Measurements from ENCODE around the gene SEPTIN12.

SEPTIN12 gene

GRCh38 chr16:4802659-4803287 lies 14.6 kb upstream of the SEPTIN12 start:
- H3K27ac ChIP-seq (ENCODE audit: low read length), result peak overlapping the region; percentile 14
- H3K4me3 ChIP-seq (ENCODE audit: low read depth in 1 of 2, low read length in 2 of 2), result peak overlapping the region; percentile 64 to 95
- H3K36me3 ChIP-seq (ENCODE audit: control insufficient read depth in 1 of 2, insufficient read depth in 2 of 2, low read length in 2 of 2), result peaks cover 7 to 51% of the 10 kb centered on the region in 2 donors
- H3K4me1 ChIP-seq (ENCODE audit: control insufficient read depth in 1 of 2, insufficient read depth in 2 of 2, low read length in 2 of 2), result peaks cover 0 to 40% of the 10 kb centered on the region in 2 donors
- no peaks in the 10 kb centered on the region for H3K27me3 ChIP-seq (ENCODE audit: low read depth, low read length)
- no peaks in the 10 kb centered on the region for H3K9me3 ChIP-seq (ENCODE audit: control insufficient read depth in 1 of 2, low read length in 2 of 2)

- Histone ChIP-seq H3K36me3 (ENCODE audit: control insufficient read depth in 1 of 2, insufficient read depth in 2 of 2, low read length in 2 of 2) (peaks cover 7 to 51% of the 10 kb centered on the region in 2 donors), H3K4me3 (ENCODE audit: low read depth in 1 of 2, low read length in 2 of 2) (peak within 1 kb of the TSS; percentile 68 to 95), H3K27ac (ENCODE audit: low read length) (peak within 1 kb of the TSS; percentile 72), H3K9me3 (ENCODE audit: control insufficient read depth in 1 of 2, low read length in 2 of 2) (no peaks in the 10 kb centered on the region), H3K4me1 (ENCODE audit: control insufficient read depth in 1 of 2, insufficient read depth in 2 of 2, low read length in 2 of 2) (peaks cover 0 to 40% of the 10 kb centered on the region in 2 donors), H3K27me3 (ENCODE audit: low read depth, low read length) (no peaks in the 10 kb centered on the region)
These were observed 14.0 kb upstream of the SEPTIN12 start, which contains the start of gene ROGDI for GRCh38 chr16:4801962-4802658. Gene ROGDI (minus strand): TSS chr16:4802633. CDS start chr16:4802571, 62 bp downstream.

DNA sequence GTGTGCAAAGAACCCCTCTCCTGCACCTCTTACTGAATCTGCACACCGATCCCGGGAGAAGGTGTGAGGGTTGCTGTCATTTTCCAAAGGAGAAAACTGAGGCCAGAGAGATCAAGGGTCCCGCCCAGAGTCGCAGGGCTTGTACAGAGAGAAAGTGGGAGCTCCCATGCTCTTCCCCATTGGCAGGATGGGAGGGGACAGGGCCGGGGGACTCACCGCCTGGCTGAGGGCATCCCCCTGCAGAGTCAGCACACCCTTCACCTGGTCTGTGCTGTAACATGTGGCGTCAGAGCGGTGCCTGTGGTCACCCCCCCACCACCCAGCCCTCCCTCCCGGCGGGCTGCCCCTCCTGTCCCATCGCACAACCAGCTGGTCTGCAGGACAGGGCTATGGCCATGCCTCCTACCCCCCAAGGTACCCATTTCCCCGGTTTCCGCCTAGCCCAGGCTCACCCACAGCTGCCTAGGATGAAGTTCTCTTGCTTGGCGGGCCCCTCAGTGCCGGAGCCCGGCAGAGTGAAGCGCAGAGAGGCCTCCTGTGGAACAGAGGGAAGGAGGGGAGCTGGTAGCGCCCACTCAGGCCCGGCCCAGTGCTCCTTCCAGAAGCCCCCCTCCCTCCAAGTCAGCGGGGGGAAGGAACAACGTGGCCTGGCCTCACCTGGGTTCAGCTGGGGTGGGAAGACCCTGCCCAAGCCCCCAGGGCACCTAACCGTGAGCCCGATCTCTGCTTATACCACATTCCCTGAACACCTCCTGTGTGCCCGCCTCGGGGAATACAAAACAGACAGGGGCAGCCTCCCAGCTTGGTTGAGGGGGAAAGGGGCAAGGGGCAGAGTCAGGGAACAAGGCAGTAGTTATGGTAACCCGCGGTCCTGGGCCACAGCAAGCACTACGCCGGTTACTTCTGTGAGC lies 13.2 kb upstream of the SEPTIN12 start:
- Histone ChIP-seq H3K9me3 (ENCODE audit: control insufficient read depth in 1 of 2, low read length in 2 of 2) (no peaks in the 10 kb centered on the region), H3K4me1 (ENCODE audit: control insufficient read depth in 1 of 2, insufficient read depth in 2 of 2, low read length in 2 of 2) (peaks cover 0 to 40% of the 10 kb centered on the region in 2 donors), H3K4me3 (ENCODE audit: low read depth in 1 of 2, low read length in 2 of 2) (peak overlapping the region; percentile 68 to 95), H3K27ac (ENCODE audit: low read length) (peak overlapping the region; percentile 72), H3K36me3 (ENCODE audit: control insufficient read depth in 1 of 2, insufficient read depth in 2 of 2, low read length in 2 of 2) (peaks cover 7 to 51% of the 10 kb centered on the region in 2 donors), H3K27me3 (ENCODE audit: low read depth, low read length) (no peaks in the 10 kb centered on the region)

- peaks cover 0 to 40% of the 10 kb centered on the region in 2 donors for H3K4me1 ChIP-seq (ENCODE audit: control insufficient read depth in 1 of 2, insufficient read depth in 2 of 2, low read length in 2 of 2)
These were observed 12.3 kb upstream of the SEPTIN12 start for GRCh38 chr16:4800290-4801041.

DNA sequence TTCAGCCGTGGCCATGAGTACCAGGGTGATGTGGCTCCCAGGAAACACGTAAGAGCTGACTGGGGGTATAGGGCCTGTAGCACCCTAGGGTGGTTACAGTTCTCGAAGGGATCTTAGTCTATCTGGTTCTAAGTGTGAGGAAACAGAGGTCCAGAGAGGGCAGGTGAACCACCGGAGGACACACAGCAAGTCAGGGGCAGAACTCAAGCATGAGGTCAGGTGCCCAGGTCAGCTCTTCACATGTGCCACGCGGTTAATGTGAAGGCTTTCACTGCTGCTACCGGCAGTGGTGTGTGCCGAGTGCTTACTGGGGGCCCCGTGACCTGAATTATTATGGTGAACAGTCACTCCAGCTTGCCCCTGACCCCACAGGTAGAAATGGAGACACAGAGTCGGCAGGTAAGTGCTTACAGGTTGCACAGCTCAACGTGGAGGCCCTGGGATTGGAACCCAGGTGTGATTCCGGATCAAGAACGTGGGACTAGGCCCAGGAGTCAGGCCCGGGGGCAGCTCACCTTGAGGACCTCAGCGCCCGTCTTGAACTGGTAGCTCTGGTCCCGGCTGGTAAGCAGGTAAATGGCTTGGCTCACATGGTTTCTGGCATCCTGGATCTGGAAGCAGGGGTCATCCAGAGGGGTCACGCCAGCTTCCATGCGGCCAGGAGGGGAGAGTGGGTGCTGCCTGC lies 11.2 kb upstream of the SEPTIN12 start:
- Histone ChIP-seq H3K27ac (ENCODE audit: low read length) (no peak overlapping the region), H3K36me3 (ENCODE audit: control insufficient read depth in 1 of 2, insufficient read depth in 2 of 2, low read length in 2 of 2) (peaks cover 7 to 47% of the 10 kb centered on the region in 2 donors), H3K9me3 (ENCODE audit: control insufficient read depth in 1 of 2, low read length in 2 of 2) (no peaks in the 10 kb centered on the region), H3K4me3 (ENCODE audit: low read depth in 1 of 2, low read length in 2 of 2) (no peak overlapping the region), H3K27me3 (ENCODE audit: low read depth, low read length) (no peaks in the 10 kb centered on the region), H3K4me1 (ENCODE audit: control insufficient read depth in 1 of 2, insufficient read depth in 2 of 2, low read length in 2 of 2) (peaks cover 0 to 30% of the 10 kb centered on the region in 2 donors)

More at GRCh38 chr16:4800290-4801041, 12.3 kb upstream of the SEPTIN12 start:
- Histone ChIP-seq H3K27ac (ENCODE audit: low read length) (no peak overlapping the region), H3K27me3 (ENCODE audit: low read depth, low read length) (no peaks in the 10 kb centered on the region), H3K36me3 (ENCODE audit: control insufficient read depth in 1 of 2, insufficient read depth in 2 of 2, low read length in 2 of 2) (peaks cover 7 to 57% of the 10 kb centered on the region in 2 donors), H3K4me3 (ENCODE audit: low read depth in 1 of 2, low read length in 2 of 2) (peak overlapping the region; percentile 21 to 24), H3K9me3 (ENCODE audit: control insufficient read depth in 1 of 2, low read length in 2 of 2) (no peaks in the 10 kb centered on the region)

DNA sequence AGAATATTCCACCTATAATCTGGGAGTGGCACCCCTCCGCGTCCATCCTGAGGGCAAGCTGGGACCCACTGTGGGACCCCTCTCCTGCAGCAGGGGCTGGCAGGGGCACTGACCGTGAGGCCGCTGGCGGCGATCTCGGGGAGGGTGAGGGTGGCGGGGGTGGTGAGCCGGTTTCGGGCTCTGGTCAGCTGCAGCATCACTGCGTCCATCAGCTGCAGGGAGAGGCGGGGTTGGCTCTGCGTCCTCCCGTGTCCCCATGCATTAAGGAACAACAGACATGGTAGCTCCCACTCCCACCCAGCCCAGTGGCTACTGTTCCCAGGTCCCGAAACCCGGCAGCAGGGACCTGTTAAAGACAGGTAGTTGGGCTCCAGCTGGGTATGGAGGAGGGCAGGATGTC lies 10.3 kb upstream of the SEPTIN12 start:
- Histone ChIP-seq H3K36me3 (ENCODE audit: control insufficient read depth in 1 of 2, insufficient read depth in 2 of 2, low read length in 2 of 2) (peaks cover 7 to 43% of the 10 kb centered on the region in 2 donors), H3K4me3 (ENCODE audit: low read depth in 1 of 2, low read length in 2 of 2) (no peak overlapping the region), H3K27ac (ENCODE audit: low read length) (no peak overlapping the region), H3K9me3 (ENCODE audit: control insufficient read depth in 1 of 2, low read length in 2 of 2) (no peaks in the 10 kb centered on the region), H3K27me3 (ENCODE audit: low read depth, low read length) (no peaks in the 10 kb centered on the region), H3K4me1 (ENCODE audit: control insufficient read depth in 1 of 2, insufficient read depth in 2 of 2, low read length in 2 of 2) (peaks cover 0 to 21% of the 10 kb centered on the region in 2 donors)

DNA sequence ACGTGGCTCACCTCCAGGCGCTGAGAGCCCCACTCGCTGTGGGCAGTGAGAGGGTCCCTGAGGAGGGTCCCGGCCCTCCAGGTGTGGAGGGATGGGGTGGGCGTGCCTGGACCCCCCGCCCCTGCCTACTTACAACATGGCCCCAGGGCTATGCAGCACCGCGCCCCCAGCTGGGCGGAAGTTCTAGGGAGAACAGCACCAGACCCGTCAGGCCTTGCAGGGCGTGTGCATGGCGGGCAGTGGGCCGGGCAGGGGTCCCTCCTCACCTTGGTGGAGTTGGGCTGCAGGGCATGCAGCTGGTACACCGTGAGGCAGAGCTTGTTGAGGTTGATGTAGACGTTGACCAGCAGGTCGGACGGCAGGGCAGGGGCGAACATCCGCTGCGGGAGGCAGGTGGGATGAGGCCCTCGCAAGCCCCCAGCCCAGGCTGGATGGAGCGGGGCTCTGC lies 9.7 kb upstream of the SEPTIN12 start:
- H3K27ac ChIP-seq (ENCODE audit: low read length), result no peak overlapping the region

DNA sequence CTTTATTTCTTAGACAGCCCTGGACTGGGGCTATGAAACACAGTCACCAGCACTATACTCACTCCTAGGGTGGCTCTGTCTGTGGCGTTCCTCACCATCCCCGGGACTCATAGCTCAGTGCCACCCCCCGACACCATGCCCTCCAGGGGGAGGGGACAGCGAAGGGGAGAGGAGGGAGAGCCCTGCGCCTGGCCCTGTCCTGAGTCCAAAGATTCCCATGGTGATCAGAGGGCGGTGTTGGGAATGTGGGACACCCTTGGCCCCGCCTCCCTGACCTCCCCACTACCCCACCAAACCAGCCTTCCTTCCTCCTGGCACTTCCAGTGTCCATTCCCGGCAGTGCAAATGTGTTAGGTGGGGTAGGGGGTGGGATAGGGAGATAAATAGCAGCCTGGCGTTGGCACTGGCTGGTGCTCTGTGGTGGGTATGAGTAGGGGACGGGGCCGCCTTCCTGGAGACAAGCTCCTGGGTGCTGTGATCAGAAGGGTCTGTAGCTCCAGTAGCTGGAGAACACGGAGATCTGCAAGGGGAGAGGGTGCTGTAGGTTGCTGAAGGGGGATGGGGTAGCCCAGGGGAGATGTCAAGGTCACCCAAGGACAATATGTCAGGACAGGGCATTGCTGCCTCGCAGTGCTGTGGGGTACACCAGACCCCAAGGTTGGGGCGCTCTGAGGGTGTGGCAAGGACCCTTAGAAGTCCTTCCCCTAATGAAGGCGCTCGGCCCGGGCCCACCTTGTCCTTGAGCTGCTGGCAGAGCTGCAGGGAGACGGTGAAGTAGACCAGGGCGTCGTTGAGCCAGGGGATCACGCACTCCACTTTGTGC lies 9.0 kb upstream of the SEPTIN12 start:
- Histone ChIP-seq H3K27me3 (ENCODE audit: low read depth, low read length) (no peaks in the 10 kb centered on the region), H3K4me3 (ENCODE audit: low read depth in 1 of 2, low read length in 2 of 2) (no peak overlapping the region), H3K9me3 (ENCODE audit: control insufficient read depth in 1 of 2, low read length in 2 of 2) (no peaks in the 10 kb centered on the region), H3K4me1 (ENCODE audit: control insufficient read depth in 1 of 2, insufficient read depth in 2 of 2, low read length in 2 of 2) (peaks cover 0 to 18% of the 10 kb centered on the region in 2 donors), H3K27ac (ENCODE audit: low read length) (no peak overlapping the region), H3K36me3 (ENCODE audit: control insufficient read depth in 1 of 2, insufficient read depth in 2 of 2, low read length in 2 of 2) (peaks cover 7 to 43% of the 10 kb centered on the region in 2 donors)

More for the DNA sequence above, 9.7 kb upstream of the SEPTIN12 start:
- Histone ChIP-seq H3K27me3 (ENCODE audit: low read depth, low read length) (no peaks in the 10 kb centered on the region), H3K4me3 (ENCODE audit: low read depth in 1 of 2, low read length in 2 of 2) (no peak overlapping the region), H3K4me1 (ENCODE audit: control insufficient read depth in 1 of 2, insufficient read depth in 2 of 2, low read length in 2 of 2) (peaks cover 0 to 18% of the 10 kb centered on the region in 2 donors), H3K9me3 (ENCODE audit: control insufficient read depth in 1 of 2, low read length in 2 of 2) (no peaks in the 10 kb centered on the region), H3K36me3 (ENCODE audit: control insufficient read depth in 1 of 2, insufficient read depth in 2 of 2, low read length in 2 of 2) (peaks cover 7 to 43% of the 10 kb centered on the region in 2 donors)

DNA sequence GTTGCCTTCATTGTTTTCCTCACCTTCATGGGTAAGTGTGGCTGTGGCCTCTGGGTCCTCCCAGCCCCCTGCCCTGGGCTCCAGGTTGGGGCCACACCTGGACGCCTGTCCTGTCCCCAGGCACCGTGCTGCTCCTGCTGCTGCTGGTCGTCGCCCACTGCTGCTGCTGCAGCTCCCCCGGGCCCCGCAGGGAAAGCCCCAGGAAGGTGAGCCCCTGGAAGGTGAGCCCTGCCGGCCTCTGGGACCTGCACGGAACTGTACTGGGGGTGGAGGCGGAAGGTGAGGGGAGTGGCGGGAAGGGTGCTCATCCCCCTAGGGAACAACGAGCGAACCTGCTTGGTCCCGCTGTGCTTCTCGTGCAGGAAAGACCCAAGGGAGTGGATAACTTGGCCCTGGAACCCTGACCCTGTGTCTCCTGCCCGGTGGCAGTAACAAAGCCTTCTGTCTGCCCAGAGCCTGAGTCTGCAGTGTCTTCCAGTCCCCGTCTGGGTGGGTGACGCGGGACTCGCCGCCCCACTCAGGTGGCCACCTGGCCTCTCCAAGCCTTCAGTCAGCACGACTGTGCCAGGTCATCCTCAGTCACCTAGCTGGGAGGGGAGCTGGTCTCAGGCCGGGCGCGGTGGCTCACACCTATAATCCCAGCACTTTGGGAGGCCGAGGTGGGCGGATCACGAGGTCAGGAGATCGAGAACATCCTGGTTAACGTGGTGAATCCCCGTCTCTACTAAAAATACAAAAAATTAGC lies 7.9 kb upstream of the SEPTIN12 start:
- H3K9me3 ChIP-seq (ENCODE audit: control insufficient read depth in 1 of 2, low read length in 2 of 2), result no peaks in the 10 kb centered on the region
- H3K4me1 ChIP-seq (ENCODE audit: control insufficient read depth in 1 of 2, insufficient read depth in 2 of 2, low read length in 2 of 2), result peaks cover 0 to 8% of the 10 kb centered on the region in 2 donors
- peak overlapping the region in 1 of 2 donors; percentile 33 for H3K4me3 ChIP-seq (ENCODE audit: low read depth in 1 of 2, low read length in 2 of 2)
- H3K27ac ChIP-seq (ENCODE audit: low read length), result no peak overlapping the region
- no peaks in the 10 kb centered on the region for H3K27me3 ChIP-seq (ENCODE audit: low read depth, low read length)
- H3K36me3 ChIP-seq (ENCODE audit: control insufficient read depth in 1 of 2, insufficient read depth in 2 of 2, low read length in 2 of 2), result peaks cover 7 to 43% of the 10 kb centered on the region in 2 donors

Data from muscle layer of duodenum (tissue), 2 donors.